HL-60 (cell line): ENCODE results near the gene PLA2G2E.

Source experiments
- DNase-seq, 2 experiments: peaks; one replicate each; pipeline ENCODE4 v3.0.0-alpha.2; 2010 to 2020; ENCODE audit warnings: low read depth in 1 of 2, low spot score in 1 of 2
- H3K27ac ChIP-seq: fragments of 250-450 bp; sonication (Bioruptor Pico); replicated peaks from 2 replicates; pipeline ENCODE4 v1.5.1; 2020; ENCODE audit warnings: mild to moderate bottlenecking, moderate library complexity
- H3K27me3 ChIP-seq: fragments of 250-450 bp; sonication (Bioruptor Pico); 2 replicates; pipeline ENCODE4 v1.5.1; 2021; ENCODE audit warnings: mild to moderate bottlenecking, moderate library complexity; ENCODE audit not compliant: insufficient read depth, poor library complexity, severe bottlenecking
- H3K4me3 ChIP-seq: replicated peaks from 2 replicates; pipeline ENCODE4 v1.5.1; 2011; ENCODE audit warnings: mild to moderate bottlenecking, control low read depth, low read length; ENCODE audit not compliant: insufficient read depth
- CTCF ChIP-seq: IDR thresholded peaks from one replicate; pipeline ENCODE4 v1.5.1; 2011; ENCODE audit warnings: low read length, control low read depth, inconsistent platforms; ENCODE audit not compliant: insufficient read depth
- GABPA ChIP-seq: IDR thresholded peaks from 2 replicates; pipeline ENCODE4 v1.6.1; 2012; ENCODE audit warnings: low read depth
- POLR2AphosphoS5 ChIP-seq: IDR thresholded peaks from 2 replicates; pipeline ENCODE4 v1.6.1; 2012; ENCODE audit warnings: low read depth
- SPI1 ChIP-seq: IDR thresholded peaks from 2 replicates; pipeline ENCODE4 v1.6.1; 2012; ENCODE audit warnings: low read depth, mild to moderate bottlenecking, borderline replicate concordance
- TF ChIP-seq, protein P1 (sequence below): IDR thresholded peaks from 2 replicates; pipeline ENCODE4 v1.6.1; 2012; ENCODE audit warnings: low read depth; ENCODE audit not compliant: insufficient replicate concordance

The PLA2G2E gene

DNA sequence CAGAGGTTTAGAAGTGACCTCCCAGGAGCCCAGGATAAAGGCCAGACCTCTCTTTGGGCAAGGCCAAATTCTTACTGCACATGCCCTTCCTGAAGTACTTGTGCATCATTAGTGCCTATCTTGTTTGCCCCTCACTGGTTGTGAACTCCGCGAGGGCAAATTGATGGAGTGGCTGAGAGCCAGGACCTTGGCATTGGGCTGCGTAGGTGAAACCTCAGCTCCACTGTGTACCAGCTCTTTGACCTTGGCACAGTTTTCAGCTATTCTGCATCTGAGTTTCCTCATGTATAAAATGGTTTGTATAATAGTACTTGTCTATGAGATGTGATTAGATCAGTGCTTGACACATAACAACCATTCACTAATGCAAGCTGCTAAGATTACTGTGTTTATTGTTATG is 29.7 kb downstream of the PLA2G2E start:
- H3K27me3 ChIP-seq = no peaks in the 10 kb centered on the region
- no peak for TF ChIP-seq CTCF
- TF ChIP-seq, protein P1, sequence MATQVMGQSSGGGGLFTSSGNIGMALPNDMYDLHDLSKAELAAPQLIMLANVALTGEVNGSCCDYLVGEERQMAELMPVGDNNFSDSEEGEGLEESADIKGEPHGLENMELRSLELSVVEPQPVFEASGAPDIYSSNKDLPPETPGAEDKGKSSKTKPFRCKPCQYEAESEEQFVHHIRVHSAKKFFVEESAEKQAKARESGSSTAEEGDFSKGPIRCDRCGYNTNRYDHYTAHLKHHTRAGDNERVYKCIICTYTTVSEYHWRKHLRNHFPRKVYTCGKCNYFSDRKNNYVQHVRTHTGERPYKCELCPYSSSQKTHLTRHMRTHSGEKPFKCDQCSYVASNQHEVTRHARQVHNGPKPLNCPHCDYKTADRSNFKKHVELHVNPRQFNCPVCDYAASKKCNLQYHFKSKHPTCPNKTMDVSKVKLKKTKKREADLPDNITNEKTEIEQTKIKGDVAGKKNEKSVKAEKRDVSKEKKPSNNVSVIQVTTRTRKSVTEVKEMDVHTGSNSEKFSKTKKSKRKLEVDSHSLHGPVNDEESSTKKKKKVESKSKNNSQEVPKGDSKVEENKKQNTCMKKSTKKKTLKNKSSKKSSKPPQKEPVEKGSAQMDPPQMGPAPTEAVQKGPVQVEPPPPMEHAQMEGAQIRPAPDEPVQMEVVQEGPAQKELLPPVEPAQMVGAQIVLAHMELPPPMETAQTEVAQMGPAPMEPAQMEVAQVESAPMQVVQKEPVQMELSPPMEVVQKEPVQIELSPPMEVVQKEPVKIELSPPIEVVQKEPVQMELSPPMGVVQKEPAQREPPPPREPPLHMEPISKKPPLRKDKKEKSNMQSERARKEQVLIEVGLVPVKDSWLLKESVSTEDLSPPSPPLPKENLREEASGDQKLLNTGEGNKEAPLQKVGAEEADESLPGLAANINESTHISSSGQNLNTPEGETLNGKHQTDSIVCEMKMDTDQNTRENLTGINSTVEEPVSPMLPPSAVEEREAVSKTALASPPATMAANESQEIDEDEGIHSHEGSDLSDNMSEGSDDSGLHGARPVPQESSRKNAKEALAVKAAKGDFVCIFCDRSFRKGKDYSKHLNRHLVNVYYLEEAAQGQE = no peak
- TF ChIP-seq SPI1 = no peak
- no peak for TF ChIP-seq POLR2AphosphoS5
- no peak for TF ChIP-seq GABPA
- H3K4me3 ChIP-seq = no peak overlapping the region
- no peak for DNase-seq
- H3K27ac ChIP-seq = no peak overlapping the region

GRCh38 chr1:19892628-19893168 is 30.7 kb downstream of the PLA2G2E start:
- Histone ChIP-seq H3K4me3 (no peak overlapping the region), H3K27me3 (no peaks in the 10 kb centered on the region), H3K27ac (no peak overlapping the region)
- DNase-seq = no peak
- TF ChIP-seq, protein P1 = no peak
- TF ChIP-seq GABPA = no peak
- no peak for TF ChIP-seq SPI1
- TF ChIP-seq POLR2AphosphoS5 = no peak
- no peak for TF ChIP-seq CTCF

GRCh38 chr1:19892129-19892528 is 31.3 kb downstream of the PLA2G2E start:
- no peaks in the 10 kb centered on the region for H3K27me3 ChIP-seq
- no peak for TF ChIP-seq GABPA
- TF ChIP-seq, protein P1 = no peak
- no peak for TF ChIP-seq POLR2AphosphoS5
- no peak for TF ChIP-seq SPI1
- no peak for TF ChIP-seq CTCF
- DNase-seq = no peak
- no peak overlapping the region for H3K4me3 ChIP-seq
- H3K27ac ChIP-seq = no peak overlapping the region
